ENCODE measurements around the gene CACHD1. TPM values are rescaled to one million over a fixed set of nuclear protein-coding genes. Genes with fewer than 3 reads are reported as not detected.

The CACHD1 gene
- total and polyA plus RNA-seq, 2 of the 8 experiments (the other 6 are each of a cell fraction or from before 2014, with no cell fraction given) = 22.2 to 42.5 TPM

DNA sequence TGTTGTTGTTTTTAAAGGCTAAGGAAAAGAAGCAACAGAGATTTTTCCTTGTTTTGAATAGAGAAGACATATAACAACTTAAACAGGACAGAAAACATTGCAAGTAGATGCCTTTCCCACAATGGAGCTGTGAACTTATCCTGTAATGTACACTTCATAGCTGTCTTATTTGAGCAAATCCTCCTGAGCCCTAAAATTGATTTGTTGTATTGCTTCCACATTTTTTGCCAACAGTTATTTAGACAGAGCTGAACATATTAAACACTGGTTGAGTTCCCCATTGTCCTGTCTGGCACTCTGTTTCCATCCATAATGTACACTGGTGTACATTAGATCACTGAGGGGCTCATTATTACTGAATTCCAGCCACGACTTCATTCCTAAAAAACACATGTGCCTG, 32.2 kb downstream of the CACHD1 start:
- Histone ChIP-seq H4K91ac (replicated peaks; ENCODE audit: insufficient read length, low read length) (no peak overlapping the region), H2BK5ac (ENCODE audit: low read depth, low read length) (no peak overlapping the region), H4K20me1 (replicated peaks in 1 of 2; ENCODE audit: control insufficient read depth in 1 of 2, insufficient read depth in 2 of 2, low read length in 2 of 2) (peaks cover 10 to 22% of the 10 kb centered on the region in 2 experiments), H4K8ac (ENCODE audit: extremely low read depth, insufficient read depth, low read length) (no peak overlapping the region), H3K23me2 (ENCODE audit: low read depth, low read length) (peaks cover 4% of the 10 kb centered on the region), H3K4me2 (ENCODE audit: insufficient read depth in 1 of 2, low read depth in 2 of 2, low read length in 2 of 2) (no peak overlapping the region), H3K14ac (ENCODE audit: insufficient read length) (no peak overlapping the region), H2AK5ac (ENCODE audit: low read depth, low read length) (no peak overlapping the region), H3K79me1 (ENCODE audit: low read depth, low read length) (peaks cover 11% of the 10 kb centered on the region), H2BK120ac (replicated peaks; ENCODE audit: low read depth, low read length) (no peak overlapping the region), H2AFZ (ENCODE audit: low read length) (no peak overlapping the region), H2BK12ac (ENCODE audit: low read depth, low read length) (no peak overlapping the region), H3K4ac (replicated peaks; ENCODE audit: insufficient read length, low read depth, low read length) (no peak overlapping the region), H3K18ac (ENCODE audit: extremely low read depth, low read length) (no peak overlapping the region), H3K9me3 (ENCODE audit: insufficient read depth in 2 of 2, low read depth in 1 of 2, low read length in 1 of 2) (no peaks in the 10 kb centered on the region), H3K36me3 (ENCODE audit: control insufficient read depth in 2 of 4, insufficient read depth in 4 of 4, low read length in 3 of 4) (peaks cover 0 to 6% (median 2%) of the 10 kb centered on the region in 4 experiments; a peak in 2 of 8 replicates), H2BK20ac (ENCODE audit: low read length) (no peak overlapping the region), H3K27ac (ENCODE audit: low read depth, low read length) (no peak overlapping the region), H3K23ac (ENCODE audit: insufficient read length) (no peak overlapping the region), H3K4me3 (ENCODE audit: extremely low read depth in 1 of 4, insufficient read depth in 2 of 4, low read depth in 3 of 4, low read length in 4 of 4) (no peak overlapping the region), H3K4me1 (replicated peaks in 1 of 4; ENCODE audit: control insufficient read depth in 3 of 4, insufficient read depth in 4 of 4, low read length in 3 of 4) (peaks cover 8 to 31% (median 27%) of the 10 kb centered on the region in 4 experiments), H3K79me2 (ENCODE audit: control insufficient read depth in 1 of 2, insufficient read depth in 2 of 2, low read length in 2 of 2) (peaks cover 4 to 82% of the 10 kb centered on the region in 2 experiments), H4K5ac (ENCODE audit: insufficient read length, low read depth, low read length) (no peak overlapping the region), H3K27me3 (replicated peaks in 1 of 4; ENCODE audit: control insufficient read depth in 3 of 4, extremely low read depth in 1 of 4, insufficient read depth in 3 of 4, low read length in 3 of 4) (peaks cover 0 to 7% (median 4%) of the 10 kb centered on the region in 4 experiments; a peak in 5 of 7 replicates), H3K9ac (replicated peaks in 1 of 4; ENCODE audit: extremely low read depth in 1 of 4, low read depth in 3 of 4, low read length in 3 of 4) (no peak overlapping the region), H3K56ac (replicated peaks; ENCODE audit: insufficient read length, low read depth, low read length) (no peak overlapping the region), H2BK15ac (ENCODE audit: low read length) (no peak overlapping the region)
- 82% methylated on average over 1 of the region's 1 CpG; no CpG with 5 or more reads in 1 of the 2 experiments for WGBS, 2 experiments (ENCODE audit: extremely low coverage in 1 of 2, insufficient coverage in 1 of 2, insufficient read length in 1 of 2, insufficient replicate concordance in 2 of 2, low coverage in 1 of 2, low lambda C conversion rate in 2 of 2, missing lambda C conversion rate in 1 of 2)
- ChIA-PET CTCF (ENCODE audit: partially characterized antibody) (interaction anchor here (0.5 kb wide), 1 partner anchor 238 kb away, joined by 3 read pairs; no protein-coding TSS in a partner anchor), POLR2A (ENCODE audit: partially characterized antibody) (interaction anchor here (0.6 to 1.5 kb wide), 3 partner anchors 10 to 163 kb away, joined by 3 to 5 read pairs (median 3); no protein-coding TSS in a partner anchor)
- no peak for DNase-seq (ENCODE audit: low read depth in 1 of 2, low spot score in 2 of 2)
- TF ChIP-seq HDAC6 (IDR thresholded peaks at IDR 0.05; ENCODE audit: low read depth, low read length) = no peak
- TF ChIP-seq SIRT6 (IDR thresholded peaks at IDR 0.05; ENCODE audit: low read length) = no peak
- TF ChIP-seq CHD2 (IDR thresholded peaks at IDR 0.05; ENCODE audit: low read length) = no peak
- no peak for TF ChIP-seq BCL11A (IDR thresholded peaks at IDR 0.05; ENCODE audit: low read depth in 2 of 2, low read length in 2 of 2)
- no peak for FAIRE-seq

Data from H1 (cell line).